Measurements from ENCODE around the gene TTLL8.
"Not testable (repeated sequence)": the region's sequence is repeated elsewhere in the genome, so short reads cannot be mapped to it uniquely, and the experiment has no call there.

TTLL8 gene

DNA sequence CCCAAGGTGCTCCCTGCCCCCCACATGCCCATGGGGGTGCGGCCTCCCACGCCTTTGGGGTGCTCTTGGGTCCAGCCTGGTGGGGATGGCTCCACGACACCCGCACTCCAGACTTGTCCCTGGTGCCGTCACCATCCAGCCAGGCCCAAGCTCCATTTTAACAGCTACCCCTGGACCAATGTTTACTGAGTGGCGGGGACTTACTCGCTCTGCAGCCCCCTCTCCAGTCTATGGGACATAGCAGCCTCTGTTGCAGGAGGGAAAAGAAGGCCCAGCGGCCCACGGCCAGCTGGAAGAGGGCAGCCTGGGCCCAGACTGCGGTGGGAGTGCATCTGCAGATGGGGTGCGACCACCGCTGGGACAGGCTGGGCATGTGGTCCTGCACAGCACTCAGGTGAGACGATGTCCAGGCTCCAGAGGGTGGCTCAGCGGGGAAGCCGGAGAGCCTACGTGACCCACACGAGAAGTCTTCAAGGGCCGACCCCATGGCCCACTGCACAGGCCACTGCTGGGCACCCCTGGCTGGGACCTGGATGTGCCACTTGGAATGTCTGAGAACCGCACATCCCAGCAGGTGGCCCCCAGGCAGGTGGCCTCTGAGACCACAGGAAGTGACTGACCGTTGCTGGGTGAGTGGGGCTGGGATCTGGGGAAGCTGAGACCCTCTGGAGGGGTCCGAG, 63.6 kb downstream of the TTLL8 start:
- peaks cover 0 to 15% of the 10 kb centered on the region in 2 donors for H3K9me3 ChIP-seq (ENCODE audit: control insufficient read depth in 1 of 2, low read length in 2 of 2)
- no peaks in the 10 kb centered on the region for H3K36me3 ChIP-seq (ENCODE audit: control insufficient read depth in 1 of 2, insufficient read depth in 2 of 2, low read length in 2 of 2)
- H3K27ac ChIP-seq (ENCODE audit: low read length), result no peak overlapping the region
- no peaks in the 10 kb centered on the region for H3K27me3 ChIP-seq (ENCODE audit: low read depth, low read length)
- H3K4me3 ChIP-seq (ENCODE audit: low read depth in 1 of 2, low read length in 2 of 2), result no peak overlapping the region
- H3K4me1 ChIP-seq (ENCODE audit: control insufficient read depth in 1 of 2, insufficient read depth in 2 of 2, low read length in 2 of 2), result peaks cover 0 to 3% of the 10 kb centered on the region in 2 donors

DNA sequence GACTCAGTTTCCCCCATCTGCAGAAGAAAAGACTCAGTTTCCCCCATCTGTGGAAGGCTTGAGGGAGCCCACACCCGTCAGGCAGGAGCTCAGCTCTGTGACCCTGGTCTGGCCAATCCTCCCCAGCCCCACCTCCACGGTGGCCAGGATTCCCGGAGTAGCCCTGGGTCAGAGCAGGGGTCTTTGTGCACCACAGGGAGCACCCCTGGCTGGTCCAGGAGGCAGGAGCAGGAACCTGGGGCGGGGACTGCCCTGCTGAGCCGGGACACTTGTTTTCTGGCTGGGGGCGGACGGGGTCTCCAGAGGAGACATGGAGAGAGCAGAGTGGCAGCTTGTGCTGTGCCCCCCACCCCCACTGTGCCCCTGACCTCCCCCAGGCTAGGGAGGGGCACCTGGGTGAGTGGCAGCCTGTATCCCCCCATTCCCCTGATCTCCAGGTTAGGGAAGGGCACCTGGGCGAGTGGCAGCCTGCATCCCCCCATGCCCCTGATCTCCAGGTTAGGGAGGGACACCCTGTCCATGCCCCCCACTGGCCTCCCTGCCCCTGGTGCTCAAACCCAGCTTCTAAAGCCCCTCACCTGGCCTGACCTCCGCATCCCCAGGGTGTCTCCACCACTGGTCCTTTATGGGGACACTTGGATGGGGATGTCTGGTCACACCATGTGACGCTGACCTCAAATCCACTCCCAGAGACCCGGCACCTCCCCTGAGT, 64.3 kb downstream of the TTLL8 start:
- no peak overlapping the region for H3K27ac ChIP-seq (ENCODE audit: low read length)
- peaks cover 0 to 15% of the 10 kb centered on the region in 2 donors for H3K9me3 ChIP-seq (ENCODE audit: control insufficient read depth in 1 of 2, low read length in 2 of 2)
- H3K4me1 ChIP-seq (ENCODE audit: control insufficient read depth in 1 of 2, insufficient read depth in 2 of 2, low read length in 2 of 2), result peaks cover 0 to 3% of the 10 kb centered on the region in 2 donors
- no peaks in the 10 kb centered on the region for H3K27me3 ChIP-seq (ENCODE audit: low read depth, low read length)
- H3K4me3 ChIP-seq (ENCODE audit: low read depth in 1 of 2, low read length in 2 of 2), result no peak overlapping the region
- H3K36me3 ChIP-seq (ENCODE audit: control insufficient read depth in 1 of 2, insufficient read depth in 2 of 2, low read length in 2 of 2), result no peaks in the 10 kb centered on the region

DNA sequence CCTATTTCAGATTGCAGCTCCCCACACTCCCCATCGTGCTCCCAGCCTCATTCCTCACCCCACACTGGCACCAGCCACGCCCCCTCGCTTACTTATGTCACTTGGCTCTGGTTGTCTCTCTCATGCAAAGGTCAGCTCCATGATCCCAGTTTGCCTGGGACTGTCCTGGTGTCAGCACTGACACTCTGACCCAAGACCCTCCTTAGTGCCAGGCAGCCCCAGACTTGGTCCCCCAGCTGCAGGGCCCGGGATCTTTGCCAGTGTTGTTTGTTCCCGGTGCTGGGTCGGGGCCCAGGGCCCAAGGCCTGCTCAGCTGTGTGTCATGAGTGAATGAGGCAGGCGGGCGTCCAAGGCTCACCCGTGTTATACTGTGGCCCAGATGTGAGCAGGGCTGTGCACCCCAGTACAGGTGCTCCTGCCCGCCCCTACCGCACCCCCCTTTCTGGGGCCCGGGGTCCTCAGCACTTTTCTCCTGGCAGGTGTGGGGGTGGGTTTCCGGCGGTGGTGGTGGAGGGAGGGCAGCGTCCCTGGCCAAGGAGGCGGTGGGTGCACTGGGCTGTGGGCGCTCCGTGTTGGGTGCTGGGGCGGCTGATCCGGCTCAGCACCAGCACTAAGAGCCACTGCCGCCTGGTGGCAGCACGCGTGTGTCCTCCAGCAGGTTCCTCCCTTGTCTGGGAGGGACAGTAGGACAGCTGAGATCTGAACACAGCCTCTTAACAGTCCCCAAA, 65.0 kb downstream of the TTLL8 start:
- Histone ChIP-seq H3K4me1 (ENCODE audit: control insufficient read depth in 1 of 2, insufficient read depth in 2 of 2, low read length in 2 of 2) (peaks cover 0 to 3% of the 10 kb centered on the region in 2 donors), H3K27ac (ENCODE audit: low read length) (no peak overlapping the region), H3K27me3 (ENCODE audit: low read depth, low read length) (no peaks in the 10 kb centered on the region), H3K36me3 (ENCODE audit: control insufficient read depth in 1 of 2, insufficient read depth in 2 of 2, low read length in 2 of 2) (no peaks in the 10 kb centered on the region), H3K4me3 (ENCODE audit: low read depth in 1 of 2, low read length in 2 of 2) (no peak overlapping the region), H3K9me3 (ENCODE audit: control insufficient read depth in 1 of 2, low read length in 2 of 2) (peaks cover 0 to 15% of the 10 kb centered on the region in 2 donors)

DNA sequence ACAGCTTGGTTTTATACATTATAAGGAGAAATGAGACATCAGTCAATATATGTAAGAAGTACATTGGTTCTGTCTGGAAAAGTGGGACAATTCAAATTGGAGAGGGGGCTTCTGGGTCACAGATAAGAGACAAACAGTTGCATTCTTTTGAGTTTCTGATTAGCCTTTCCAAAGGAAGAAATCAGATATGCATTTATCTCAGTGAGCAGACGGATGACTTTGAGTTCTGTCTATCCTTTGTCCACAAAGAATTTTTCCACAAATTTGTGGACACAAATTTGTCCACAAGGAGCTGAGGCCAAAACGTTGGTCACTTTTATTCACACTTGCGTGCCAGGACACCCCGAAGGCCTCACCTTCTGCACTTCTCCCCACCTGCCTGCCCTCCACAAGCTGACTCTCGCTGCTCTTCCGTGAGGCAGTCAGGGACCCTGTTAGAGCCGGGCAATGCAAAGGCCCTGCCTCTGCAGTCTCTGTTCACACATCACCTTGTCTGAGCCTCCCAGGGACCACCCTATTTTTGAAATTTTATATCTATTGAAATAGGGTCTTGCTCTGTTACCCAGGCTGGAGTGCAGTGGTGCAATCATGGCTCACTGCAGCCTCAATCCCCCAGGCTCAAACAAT, 66.1 kb downstream of the TTLL8 start:
- Histone ChIP-seq H3K27ac (ENCODE audit: low read length) (no peak overlapping the region), H3K36me3 (ENCODE audit: control insufficient read depth in 1 of 2, insufficient read depth in 2 of 2, low read length in 2 of 2) (no peaks in the 10 kb centered on the region), H3K4me1 (ENCODE audit: control insufficient read depth in 1 of 2, insufficient read depth in 2 of 2, low read length in 2 of 2) (peaks cover 0 to 3% of the 10 kb centered on the region in 2 donors), H3K4me3 (ENCODE audit: low read depth in 1 of 2, low read length in 2 of 2) (no peak overlapping the region), H3K27me3 (ENCODE audit: low read depth, low read length) (no peaks in the 10 kb centered on the region), H3K9me3 (ENCODE audit: control insufficient read depth in 1 of 2, low read length in 2 of 2) (peaks cover 0 to 15% of the 10 kb centered on the region in 2 donors)

DNA sequence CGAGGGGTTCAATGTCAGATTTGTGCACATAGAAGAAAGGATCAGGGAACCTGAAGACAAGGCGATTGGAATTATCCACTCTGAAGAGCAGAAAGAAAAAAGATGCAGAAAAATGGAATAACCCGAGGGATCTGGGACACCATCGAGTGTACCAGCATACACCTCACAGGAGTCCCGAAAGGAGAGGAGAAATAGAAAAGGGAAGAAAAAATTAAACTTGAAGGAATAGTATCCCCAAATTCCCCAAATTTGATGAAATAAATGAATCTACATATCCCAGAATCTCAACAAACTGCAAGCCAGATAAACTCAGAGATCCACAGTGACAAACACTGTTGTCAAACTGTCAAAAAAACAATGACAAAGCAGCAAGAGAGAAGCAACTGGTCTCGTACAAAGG, 66.9 kb downstream of the TTLL8 start:
- Histone ChIP-seq H3K9me3 (ENCODE audit: control insufficient read depth in 1 of 2, low read length in 2 of 2) (peaks cover 0 to 22% of the 10 kb centered on the region in 2 donors), H3K36me3 (ENCODE audit: control insufficient read depth in 1 of 2, insufficient read depth in 2 of 2, low read length in 2 of 2) (no peaks in the 10 kb centered on the region), H3K4me3 (ENCODE audit: low read depth in 1 of 2, low read length in 2 of 2) (no peak overlapping the region), H3K27ac (ENCODE audit: low read length) (no peak overlapping the region), H3K27me3 (ENCODE audit: low read depth, low read length) (no peaks in the 10 kb centered on the region), H3K4me1 (ENCODE audit: control insufficient read depth in 1 of 2, insufficient read depth in 2 of 2, low read length in 2 of 2) (peaks cover 0 to 3% of the 10 kb centered on the region in 2 donors)

DNA sequence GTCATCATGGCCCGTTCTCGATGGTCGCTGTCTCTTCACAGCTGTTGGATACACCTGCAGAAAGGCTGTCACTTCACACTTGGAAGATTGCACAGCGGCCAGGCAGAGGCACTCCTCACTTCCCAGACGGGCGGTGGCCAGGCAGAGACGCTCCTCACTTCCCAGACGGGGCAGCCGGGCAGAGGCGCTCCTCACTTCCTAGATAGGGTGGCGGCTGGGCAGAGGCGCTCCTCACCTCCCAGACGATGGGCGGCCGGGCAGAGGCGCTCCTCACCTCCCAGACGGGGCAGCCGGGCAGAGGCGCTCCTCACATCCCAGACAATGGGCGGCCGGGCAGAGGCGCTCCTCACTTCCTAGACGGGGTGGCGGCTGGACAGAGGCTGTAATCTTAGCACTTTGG, 68.3 kb downstream of the TTLL8 start:
- H3K4me3 ChIP-seq (ENCODE audit: low read depth in 1 of 2, low read length in 2 of 2); H3K4me1 ChIP-seq (ENCODE audit: control insufficient read depth in 1 of 2, insufficient read depth in 2 of 2, low read length in 2 of 2); H3K27ac ChIP-seq (ENCODE audit: low read length); H3K27me3 ChIP-seq (ENCODE audit: low read depth, low read length); H3K36me3 ChIP-seq (ENCODE audit: control insufficient read depth in 1 of 2, insufficient read depth in 2 of 2, low read length in 2 of 2): not testable (repeated sequence)
- H3K9me3 ChIP-seq (ENCODE audit: control insufficient read depth in 1 of 2, low read length in 2 of 2), result peaks cover 0 to 23% of the 10 kb centered on the region in 2 donors

DNA sequence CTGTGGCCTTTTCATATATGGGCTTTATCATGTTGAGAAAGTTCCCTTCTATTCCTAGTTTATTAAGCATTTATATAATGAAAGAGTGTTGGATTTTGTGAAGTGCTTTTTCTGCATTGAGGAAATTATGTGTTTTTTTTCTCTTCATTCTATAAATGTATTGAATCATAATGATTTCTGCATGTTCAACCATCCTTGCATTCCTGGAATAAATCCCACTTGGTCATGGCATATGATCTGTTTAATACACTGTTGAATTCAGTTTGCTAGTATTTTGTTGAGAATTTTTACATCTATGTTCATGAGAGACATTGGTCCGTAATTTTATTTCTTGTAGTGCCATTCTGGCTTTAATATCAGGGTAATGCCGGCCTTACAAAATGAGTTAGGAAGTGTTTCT, 71.8 kb downstream of the TTLL8 start:
- no peak overlapping the region for H3K4me3 ChIP-seq (ENCODE audit: low read depth in 1 of 2, low read length in 2 of 2)
- H3K4me1 ChIP-seq (ENCODE audit: control insufficient read depth in 1 of 2, insufficient read depth in 2 of 2, low read length in 2 of 2), result peaks cover 0 to 6% of the 10 kb centered on the region in 2 donors
- H3K27ac ChIP-seq (ENCODE audit: low read length), result no peak overlapping the region
- peaks cover 0 to 16% of the 10 kb centered on the region in 2 donors for H3K9me3 ChIP-seq (ENCODE audit: control insufficient read depth in 1 of 2, low read length in 2 of 2)
- peaks cover 7% of the 10 kb centered on the region for H3K27me3 ChIP-seq (ENCODE audit: low read depth, low read length)
- no peaks in the 10 kb centered on the region for H3K36me3 ChIP-seq (ENCODE audit: control insufficient read depth in 1 of 2, insufficient read depth in 2 of 2, low read length in 2 of 2)

DNA sequence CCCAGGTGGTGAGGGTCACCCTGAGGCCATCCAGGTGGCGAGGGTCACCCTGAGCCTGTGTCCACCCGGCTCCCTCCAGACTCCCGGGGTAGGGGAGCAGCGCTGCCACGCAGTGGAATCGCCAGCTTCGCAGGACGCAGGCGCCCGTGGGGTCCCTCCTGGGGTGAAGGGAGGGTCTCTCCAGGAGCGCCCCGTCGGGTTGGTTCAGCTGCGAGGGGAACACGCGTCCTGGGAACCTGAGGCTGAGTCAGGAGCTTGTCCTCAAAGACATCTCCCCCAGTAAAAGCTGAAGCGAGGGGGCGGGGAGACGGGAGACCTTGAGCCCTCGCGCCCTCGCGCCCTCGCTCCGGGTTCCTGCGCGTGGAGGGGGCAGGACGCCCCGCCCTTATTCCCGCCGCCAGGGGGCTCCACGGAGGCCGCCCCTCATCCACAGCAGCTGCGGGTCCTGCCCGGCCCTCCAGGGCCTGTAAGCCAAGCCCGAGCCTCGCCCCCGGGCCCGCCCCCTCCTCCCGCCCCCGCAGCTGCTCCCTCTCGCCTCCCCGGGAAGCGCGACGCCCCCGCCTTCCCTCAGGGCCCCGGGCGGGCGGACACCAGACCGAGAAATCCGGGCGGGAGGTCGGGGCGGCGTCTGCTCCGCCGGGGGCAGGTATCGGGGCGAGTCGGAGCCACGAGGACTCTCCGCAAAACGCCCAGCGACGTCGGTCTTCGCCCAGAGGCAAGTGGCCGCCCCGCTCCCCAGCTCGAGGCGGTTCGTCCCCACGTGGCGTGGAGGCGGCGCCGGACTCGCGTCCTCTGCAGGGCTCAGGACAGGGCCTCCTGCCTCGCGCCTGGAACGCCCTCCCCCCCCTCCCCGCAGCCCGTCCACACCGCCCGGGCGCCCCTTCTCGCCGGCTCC, 74.7 kb downstream of the TTLL8 start:
- Histone ChIP-seq H3K36me3 (ENCODE audit: control insufficient read depth in 1 of 2, insufficient read depth in 2 of 2, low read length in 2 of 2) (no peaks in the 10 kb centered on the region), H3K27me3 (ENCODE audit: low read depth, low read length) (peaks cover 7% of the 10 kb centered on the region), H3K4me1 (ENCODE audit: control insufficient read depth in 1 of 2, insufficient read depth in 2 of 2, low read length in 2 of 2) (peaks cover 0 to 6% of the 10 kb centered on the region in 2 donors), H3K27ac (ENCODE audit: low read length) (no peak overlapping the region), H3K4me3 (ENCODE audit: low read depth in 1 of 2, low read length in 2 of 2) (no peak overlapping the region), H3K9me3 (ENCODE audit: control insufficient read depth in 1 of 2, low read length in 2 of 2) (peaks cover 0 to 16% of the 10 kb centered on the region in 2 donors)

DNA sequence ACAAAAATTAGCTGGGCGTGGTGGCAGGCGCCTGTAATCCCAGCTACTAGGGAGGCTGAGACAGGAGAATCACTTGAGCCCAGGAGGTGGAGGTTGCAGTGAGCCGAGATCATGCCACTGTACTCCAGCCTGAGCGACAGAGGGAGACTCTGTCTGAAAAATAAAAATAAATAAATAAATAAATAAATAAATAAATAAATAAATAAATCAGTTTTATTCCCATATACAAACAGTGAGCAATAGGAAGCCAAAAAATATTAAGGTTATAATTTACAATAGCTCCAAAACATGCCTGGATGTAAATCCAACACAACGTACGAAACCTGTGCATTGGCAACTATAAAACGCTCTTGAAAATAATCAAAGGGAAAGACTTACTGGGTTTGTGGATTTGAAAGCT, 76.3 kb downstream of the TTLL8 start:
- H3K27ac ChIP-seq (ENCODE audit: low read length); H3K4me3 ChIP-seq (ENCODE audit: low read depth in 1 of 2, low read length in 2 of 2); H3K4me1 ChIP-seq (ENCODE audit: control insufficient read depth in 1 of 2, insufficient read depth in 2 of 2, low read length in 2 of 2); H3K27me3 ChIP-seq (ENCODE audit: low read depth, low read length); H3K36me3 ChIP-seq (ENCODE audit: control insufficient read depth in 1 of 2, insufficient read depth in 2 of 2, low read length in 2 of 2): not testable (repeated sequence)
- peaks cover 0 to 16% of the 10 kb centered on the region in 2 donors for H3K9me3 ChIP-seq (ENCODE audit: control insufficient read depth in 1 of 2, low read length in 2 of 2)

DNA sequence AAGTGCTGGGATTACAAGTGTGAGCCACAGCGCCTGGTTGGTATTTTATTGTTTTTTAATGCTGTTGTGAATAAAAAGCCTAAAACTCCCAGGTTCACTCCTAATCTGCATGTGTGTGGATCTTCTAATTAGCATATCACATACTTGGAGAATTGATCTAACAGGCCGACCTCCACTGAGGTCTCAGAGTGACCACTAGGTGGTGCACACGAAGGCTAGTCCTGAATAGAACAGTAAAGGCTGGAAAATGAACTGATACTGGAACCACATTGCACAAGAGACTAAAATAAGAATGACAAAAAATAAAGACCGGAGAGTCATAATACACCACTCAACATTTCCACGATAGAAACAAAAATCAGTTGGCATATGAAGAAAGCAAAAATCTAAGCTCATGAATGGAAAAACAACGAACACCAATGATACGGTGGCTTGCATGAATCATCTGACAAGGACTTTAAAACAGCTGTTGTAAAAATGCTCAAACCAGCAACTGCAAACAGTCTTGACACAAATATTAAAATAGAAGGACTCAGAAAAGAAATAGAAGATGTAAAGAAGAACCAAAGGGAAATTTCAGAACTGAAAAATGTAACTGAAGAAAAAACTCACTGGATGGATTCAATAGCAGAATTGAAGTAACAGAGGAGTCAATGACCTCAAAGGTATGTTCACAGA, 78.4 kb downstream of the TTLL8 start:
- Histone ChIP-seq H3K9me3 (ENCODE audit: control insufficient read depth in 1 of 2, low read length in 2 of 2) (peaks cover 0 to 8% of the 10 kb centered on the region in 2 donors), H3K27ac (ENCODE audit: low read length) (no peak overlapping the region), H3K36me3 (ENCODE audit: control insufficient read depth in 1 of 2, insufficient read depth in 2 of 2, low read length in 2 of 2) (no peaks in the 10 kb centered on the region), H3K4me3 (ENCODE audit: low read depth in 1 of 2, low read length in 2 of 2) (no peak overlapping the region), H3K4me1 (ENCODE audit: control insufficient read depth in 1 of 2, insufficient read depth in 2 of 2, low read length in 2 of 2) (peaks cover 0 to 6% of the 10 kb centered on the region in 2 donors), H3K27me3 (ENCODE audit: low read depth, low read length) (peaks cover 7% of the 10 kb centered on the region)
